H1 (cell line): ENCODE measurements around the gene TBL2. TPM values are rescaled to one million over a fixed set of nuclear protein-coding genes. Genes with fewer than 3 reads are reported as not detected.

ENCODE experiments used
- CTCF ChIA-PET: fragments of 300-600 bp; sonication (Branson Sonifier 250); formaldehyde crosslinking; loops from one replicate; lab custom pipeline; 2021; ENCODE audit not compliant: partially characterized antibody; lab: Charles Lee
- POLR2A ChIA-PET: fragments of 300-600 bp; sonication (Branson Sonifier 250); formaldehyde crosslinking; loops from one replicate; lab custom pipeline; 2021; ENCODE audit warnings: inconsistent platforms; ENCODE audit not compliant: partially characterized antibody; lab: Charles Lee
- DNase-seq, 2 experiments: peaks; one replicate each; pipeline versions ENCODE4 v3.0.0 to v3.0.0-alpha.2; 2010 to 2022; ENCODE audit warnings: low spot score in 2 of 2, low read depth in 1 of 2, mixed read lengths in 1 of 2
- FAIRE-seq: peaks from 2 replicates; lab custom pipeline; 2011; peaks lifted over from hg19 to GRCh38; lab: Jason Lieb, UNC
- H2AFZ ChIP-seq: 2 replicates; pipeline ENCODE4 v1.8.1; 2012; ENCODE audit warnings: low read length, inconsistent platforms
- H2AK5ac ChIP-seq: 2 replicates; pipeline ENCODE4 v1.6.1; 2013; ENCODE audit warnings: low read depth, low read length
- H2BK120ac ChIP-seq: replicated peaks from 2 replicates; pipeline ENCODE3; 2013; ENCODE audit warnings: low read depth, low read length, inconsistent platforms
- H2BK12ac ChIP-seq: 2 replicates; pipeline ENCODE4 v1.6.1; 2013; ENCODE audit warnings: low read depth, low read length
- H2BK15ac ChIP-seq: 2 replicates; pipeline ENCODE4 v1.6.1; 2013; ENCODE audit warnings: low read length
- H2BK20ac ChIP-seq: 2 replicates; pipeline ENCODE4 v1.6.1; 2013; ENCODE audit warnings: low read length
- H2BK5ac ChIP-seq: 2 replicates; pipeline ENCODE4 v1.6.1; 2013; ENCODE audit warnings: low read depth, low read length
- H3K14ac ChIP-seq: 2 replicates; pipeline ENCODE4 v1.6.1; 2013; ENCODE audit warnings: inconsistent platforms; ENCODE audit not compliant: insufficient read length
- H3K18ac ChIP-seq: 2 replicates; pipeline ENCODE4 v1.6.1; 2013; ENCODE audit warnings: low read length; ENCODE audit errors: extremely low read depth
- H3K23ac ChIP-seq: 2 replicates; pipeline ENCODE4 v1.6.1; 2013; ENCODE audit warnings: inconsistent platforms; ENCODE audit not compliant: insufficient read length
- H3K23me2 ChIP-seq: 2 replicates; pipeline ENCODE4 v1.6.1; 2013; ENCODE audit warnings: low read depth, low read length
- H3K27ac ChIP-seq: 2 replicates; pipeline ENCODE4 v1.6.1; 2011; ENCODE audit warnings: low read depth, low read length, inconsistent platforms
- H3K27me3 ChIP-seq, 4 experiments: replicated peaks in 1 of 4; 1 replicate in 1 of 4; 2 replicates in 3 of 4; pipeline versions ENCODE4 v1.6.1 to v1.8.1; 2011 to 2013; ENCODE audit warnings: low read length in 3 of 4, mild to moderate bottlenecking in 3 of 4, inconsistent platforms in 2 of 4, mixed read lengths in 2 of 4, moderate library complexity in 1 of 4; ENCODE audit not compliant: control insufficient read depth in 3 of 4, insufficient read depth in 3 of 4; ENCODE audit errors: extremely low read depth in 1 of 4
- H3K36me3 ChIP-seq, 4 experiments: 2 replicates each; pipeline versions ENCODE4 v1.6.1 to v1.8.1; 2011 to 2013; ENCODE audit warnings: mild to moderate bottlenecking in 4 of 4, low read length in 3 of 4, moderate library complexity in 2 of 4, control low read depth in 1 of 4, inconsistent platforms in 1 of 4; ENCODE audit not compliant: insufficient read depth in 4 of 4, control insufficient read depth in 2 of 4
- H3K4ac ChIP-seq: replicated peaks from 2 replicates; pipeline ENCODE3; 2013; ENCODE audit warnings: low read length, low read depth, mixed read lengths, inconsistent platforms; ENCODE audit not compliant: insufficient read length
- H3K4me1 ChIP-seq, 4 experiments: replicated peaks in 1 of 4; 1 replicate in 1 of 4; 2 replicates in 3 of 4; pipeline versions ENCODE4 v1.6.1 to v1.8.1; 2011 to 2013; ENCODE audit warnings: low read length in 3 of 4, inconsistent platforms in 2 of 4, mixed read lengths in 1 of 4; ENCODE audit not compliant: insufficient read depth in 4 of 4, control insufficient read depth in 3 of 4
- H3K4me2 ChIP-seq, 2 experiments: 2 replicates each; pipeline versions ENCODE4 v1.6.1 to v1.8.1; 2011 to 2013; ENCODE audit warnings: low read depth in 2 of 2, low read length in 2 of 2, control low read depth in 1 of 2, inconsistent platforms in 1 of 2, mild to moderate bottlenecking in 1 of 2; ENCODE audit not compliant: insufficient read depth in 1 of 2
- H3K4me3 ChIP-seq, 4 experiments: fragments of 200-600, 300-600 bp in 1 of 4; sonication (generic), shearing (Covaris generic), sonication (Bioruptor Twin) in 1 of 4; 2 replicates each; pipeline versions ENCODE4 v1.5.1 to v1.8.1; 2011 to 2016; ENCODE audit warnings: low read length in 4 of 4, low read depth in 3 of 4, control low read depth in 2 of 4, inconsistent platforms in 2 of 4, mild to moderate bottlenecking in 2 of 4, mixed read lengths in 1 of 4, moderate library complexity in 1 of 4; ENCODE audit not compliant: insufficient read depth in 2 of 4; ENCODE audit errors: extremely low read depth in 1 of 4
- H3K56ac ChIP-seq: replicated peaks from 2 replicates; pipeline ENCODE3; 2013; ENCODE audit warnings: low read depth, mild to moderate bottlenecking, mixed read lengths, low read length, inconsistent platforms; ENCODE audit not compliant: insufficient read length
- H3K79me1 ChIP-seq: 2 replicates; pipeline ENCODE4 v1.6.1; 2013; ENCODE audit warnings: low read depth, low read length, control low read depth
- H3K79me2 ChIP-seq, 2 experiments: 2 replicates each; pipeline versions ENCODE4 v1.6.1 to v1.8.1; 2012 to 2013; ENCODE audit warnings: low read length in 2 of 2, mild to moderate bottlenecking in 2 of 2, inconsistent platforms in 1 of 2; ENCODE audit not compliant: insufficient read depth in 2 of 2, control insufficient read depth in 1 of 2
- H3K9ac ChIP-seq, 4 experiments: replicated peaks in 1 of 4; 1 replicate in 1 of 4; 2 replicates in 3 of 4; pipeline versions ENCODE4 v1.6.1 to v1.8.1; 2011 to 2013; ENCODE audit warnings: low read depth in 3 of 4, low read length in 3 of 4, control low read depth in 2 of 4, mild to moderate bottlenecking in 2 of 4, moderate library complexity in 2 of 4, inconsistent platforms in 1 of 4; ENCODE audit errors: extremely low read depth in 1 of 4
- H3K9me3 ChIP-seq, 2 experiments: 2 replicates each; pipeline versions ENCODE4 v1.6.1 to v1.8.1; 2012 to 2013; ENCODE audit warnings: mild to moderate bottlenecking in 2 of 2, moderate library complexity in 2 of 2, control low read depth in 1 of 2, inconsistent platforms in 1 of 2, low read depth in 1 of 2, low read length in 1 of 2, mixed read lengths in 1 of 2; ENCODE audit not compliant: insufficient read depth in 2 of 2
- H4K20me1 ChIP-seq, 2 experiments: replicated peaks in 1 of 2; 2 replicates each; pipeline versions ENCODE3 to v1.8.1; 2011 to 2013; ENCODE audit warnings: inconsistent platforms in 2 of 2, low read length in 2 of 2, mild to moderate bottlenecking in 1 of 2; ENCODE audit not compliant: insufficient read depth in 2 of 2, control insufficient read depth in 1 of 2
- H4K5ac ChIP-seq: 2 replicates; pipeline ENCODE4 v1.6.1; 2013; ENCODE audit warnings: low read length, low read depth, mixed read lengths, inconsistent platforms; ENCODE audit not compliant: insufficient read length
- H4K8ac ChIP-seq: 2 replicates; pipeline ENCODE4 v1.8.0; 2013; ENCODE audit warnings: mild to moderate bottlenecking, moderate library complexity, low read length, inconsistent platforms; ENCODE audit not compliant: insufficient read depth; ENCODE audit errors: extremely low read depth
- H4K91ac ChIP-seq: replicated peaks from 2 replicates; pipeline ENCODE3; 2013; ENCODE audit warnings: low read length, mixed read lengths, inconsistent platforms; ENCODE audit not compliant: insufficient read length
- ASH2L ChIP-seq: fragments of 200-600, 300-600 bp; sonication (generic); IDR thresholded peaks from one replicate; pipeline ENCODE4 v1.7.1; 2017; ENCODE audit warnings: low read length
- CEBPB ChIP-seq: IDR thresholded peaks from 2 replicates; pipeline ENCODE4 v1.6.1; 2012; ENCODE audit warnings: low read depth, low read length
- NRF1 ChIP-seq: IDR thresholded peaks from 2 replicates; pipeline ENCODE4 v1.6.1; 2011; ENCODE audit warnings: mild to moderate bottlenecking, low read depth, low read length, improper control_type of control experiment
- RBBP5 ChIP-seq: IDR thresholded peaks from 2 replicates; pipeline ENCODE4 v1.7.1; 2012; ENCODE audit warnings: low read depth, mild to moderate bottlenecking, inconsistent platforms, low read length, moderate library complexity, borderline replicate concordance
- SIN3A ChIP-seq, 2 experiments: IDR thresholded peaks in 1 of 2; conservative IDR thresholded peaks in 1 of 2; 2 replicates each; pipeline ENCODE4 v1.6.1; 2011 to 2012; ENCODE audit warnings: low read length in 2 of 2, improper control_type of control experiment in 1 of 2, low read depth in 1 of 2, mild to moderate bottlenecking in 1 of 2
- SP2 ChIP-seq: IDR thresholded peaks from 2 replicates; pipeline ENCODE4 v1.6.1; 2012; ENCODE audit warnings: mild to moderate bottlenecking, low read length, inconsistent platforms
- TAF7 ChIP-seq: optimal IDR thresholded peaks from 2 replicates; pipeline ENCODE3; 2011; ENCODE audit warnings: low read depth, mild to moderate bottlenecking, inconsistent platforms, low read length, moderate library complexity, borderline replicate concordance
- TBP ChIP-seq: IDR thresholded peaks from 2 replicates; pipeline ENCODE4 v1.6.1; 2011; ENCODE audit warnings: low read depth, low read length, improper control_type of control experiment
- WGBS, 2 experiments: shearing (Covaris generic) in 1 of 2; methylation state at CpG; one replicate each; pipeline versions ENCODE4 v1.1.6 to v1.1.7; 2013 to 2015; ENCODE audit warnings: low lambda C conversion rate in 2 of 2, mixed read lengths in 2 of 2, inconsistent platforms in 1 of 2, low coverage in 1 of 2, missing lambda C conversion rate in 1 of 2; ENCODE audit not compliant: insufficient replicate concordance in 2 of 2, insufficient coverage in 1 of 2, insufficient read length in 1 of 2; ENCODE audit errors: extremely low coverage in 1 of 2, missing lambda C conversion rate in 1 of 2; 5-methylcytosine and 5-hydroxymethylcytosine counted together
- polyA plus RNA-seq, 7 experiments: library from polyadenylated mRNA; depleted of rRNA in 3 of 7; stranded (reverse) in 5 of 7; unstranded in 2 of 7; fragments of >200 nt in 5 of 7; fragments of 200-250 nt in 2 of 7; gene quantifications; 1 replicate in 5 of 7; 2 replicates in 1 of 7; 4 replicates in 1 of 7; pipeline versions ENCODE4 v1.2.1 to v1.2.3, GENCODE V29; 2011 to 2013; ENCODE audit warnings: missing spikeins in 2 of 7, mixed read lengths in 2 of 7
- total RNA-seq: library from RNA; stranded (reverse); fragmentation: NEBNext Ultra II Directional; extraction: Animal tissue kit (Norgen Biotek cat#: 25700); gene quantifications from 2 replicates; pipeline ENCODE4 v1.2.1, GENCODE V29; 2021

TBL2 gene
- total and polyA plus RNA-seq, 2 of the 8 experiments (the other 6 are each of a cell fraction or from before 2014, with no cell fraction given), result 25.8 to 29.7 TPM

GRCh38 chr7:73624669-73625001 lies 46.3 kb upstream of the TBL2 start:
- no peak overlapping the region for H3K18ac ChIP-seq
- no peaks in the 10 kb centered on the region for H3K79me2 ChIP-seq
- H3K4ac ChIP-seq, result no peak overlapping the region
- no peak overlapping the region for H4K5ac ChIP-seq
- H3K14ac ChIP-seq, result no peak overlapping the region
- H3K79me1 ChIP-seq, result no peaks in the 10 kb centered on the region
- peaks cover 0 to 8% (median 5%) of the 10 kb centered on the region in 4 experiments; a peak in 6 of 7 replicates for H3K4me1 ChIP-seq
- H3K23ac ChIP-seq, result no peak overlapping the region
- peaks cover 18% of the 10 kb centered on the region for H3K23me2 ChIP-seq
- no peak overlapping the region for H2BK5ac ChIP-seq
- H2AK5ac ChIP-seq, result no peak overlapping the region
- no peaks in the 10 kb centered on the region for H3K36me3 ChIP-seq
- no peak for DNase-seq
- H2BK120ac ChIP-seq, result no peak overlapping the region
- ChIA-PET POLR2A (interaction anchor here (0.8 to 1.3 kb wide), 4 partner anchors 18 to 114 kb away, joined by 3 to 5 read pairs (median 4); partner anchors contain the start of gene ABHD11), CTCF (interaction anchor here (0.6 to 7.5 kb wide), 9 partner anchors 12 to 400 kb away, joined by 3 to 86 read pairs (median 3); no protein-coding TSS in a partner anchor)
- H2BK20ac ChIP-seq, result no peak overlapping the region
- no peak overlapping the region for H3K9ac ChIP-seq
- no peak overlapping the region for H4K91ac ChIP-seq
- H3K9me3 ChIP-seq, result no peaks in the 10 kb centered on the region
- no peak overlapping the region for H2BK12ac ChIP-seq
- peaks cover 0 to 5% of the 10 kb centered on the region in 2 experiments for H4K20me1 ChIP-seq
- peak overlapping the region in 1 of 2 experiments; percentile 99; a peak in 2 of 4 replicates for H3K4me2 ChIP-seq
- H3K27me3 ChIP-seq, result peaks cover 0 to 12% (median 10%) of the 10 kb centered on the region in 4 experiments; a peak in 5 of 7 replicates
- H3K4me3 ChIP-seq, result peak overlapping the region in 1 of 4 experiments; percentile 86; a peak in 3 of 8 replicates
- H2AFZ ChIP-seq, result no peak overlapping the region
- 40% methylated on average over 9 of the region's 9 CpGs; no CpG with 5 or more reads in 1 of the 2 experiments for WGBS, 2 experiments
- no peak overlapping the region for H3K27ac ChIP-seq
- H4K8ac ChIP-seq, result no peak overlapping the region
- no peak overlapping the region for H2BK15ac ChIP-seq
- no peak for FAIRE-seq
- no peak overlapping the region for H3K56ac ChIP-seq
- TF ChIP-seq SIN3A (conservative IDR thresholded peaks at IDR 0.05 in 1 of 2, IDR thresholded peaks at IDR 0.05 in 1 of 2; ENCODE audit: low read depth in 1 of 2, low read length in 2 of 2), result no peak
- no peak for TF ChIP-seq ASH2L
- no peak for TF ChIP-seq TAF7
- TF ChIP-seq CEBPB, result no peak
- no peak for TF ChIP-seq RBBP5
- no peak for TF ChIP-seq SP2
- TF ChIP-seq TBP, result 0 out of 2 replicates have a peak, but pooled peaks have one; percentile 60
- no peak for TF ChIP-seq NRF1
